Panc1 (cell line): ENCODE data around the gene MCM6. TPM values are rescaled to one million over a fixed set of nuclear protein-coding genes. Genes with fewer than 3 reads are reported as not detected.

ENCODE experiments used
- ATAC-seq: fragments of 200-7000 bp; cut with Tn5 transposase; 2 replicates; pipeline ENCODE4 v1.9.1; 2020; ENCODE audit warnings: mild to moderate bottlenecking, moderate library complexity
- BruUV-seq: library from RNA; stranded (reverse); fragments of 400-500 nt; replicated peaks from 2 replicates; lab custom pipeline; 2021; lab: Mats Ljungman, UMichigan
- CTCF ChIA-PET: fragments of 300-600 bp; sonication (Branson Sonifier 250); formaldehyde crosslinking; loops from one replicate; lab custom pipeline; 2022; ENCODE audit warnings: antibody characterized with exemption; lab: Charles Lee
- POLR2A ChIA-PET: fragments of 300-600 bp; sonication (Branson Sonifier 250); formaldehyde crosslinking; loops from one replicate; lab custom pipeline; 2022; ENCODE audit warnings: antibody characterized with exemption; lab: Charles Lee
- DNase-seq: peaks from one replicate; pipeline ENCODE4 v3.0.0-alpha.2; 2010; ENCODE audit warnings: low read depth, low spot score
- H3K27ac ChIP-seq: 2 replicates; pipeline ENCODE4 v1.5.1; 2011; ENCODE audit warnings: mild to moderate bottlenecking, low read length, inconsistent platforms
- H3K27me3 ChIP-seq: fragments of 200-500 bp; sonication (Bioruptor generic); 2 replicates; pipeline ENCODE4 v1.6.0; 2014; ENCODE audit warnings: low read length, inconsistent platforms; ENCODE audit not compliant: control insufficient read depth, insufficient read depth
- H3K36me3 ChIP-seq: fragments of 200-500 bp; sonication (Bioruptor generic); 2 replicates; pipeline ENCODE4 v1.5.1; 2014; ENCODE audit warnings: inconsistent platforms, mild to moderate bottlenecking, low read length, moderate library complexity; ENCODE audit not compliant: control insufficient read depth, insufficient read depth
- H3K4me1 ChIP-seq: 2 replicates; pipeline ENCODE4 v1.5.1; 2011; ENCODE audit warnings: inconsistent platforms, mild to moderate bottlenecking, low read length, moderate library complexity; ENCODE audit not compliant: control insufficient read depth, insufficient read depth
- H3K4me3 ChIP-seq, 2 experiments: 2 replicates each; pipeline ENCODE4 v1.5.1; 2011 to 2012; ENCODE audit warnings: low read depth in 2 of 2, low read length in 2 of 2, mild to moderate bottlenecking in 2 of 2, inconsistent platforms in 1 of 2, moderate library complexity in 1 of 2
- H3K9me3 ChIP-seq: fragments of 200-500 bp; sonication (Bioruptor generic); 2 replicates; pipeline ENCODE4 v1.5.1; 2014; ENCODE audit warnings: low read depth, mild to moderate bottlenecking, inconsistent platforms, low read length, moderate library complexity; ENCODE audit not compliant: control insufficient read depth, insufficient read depth
- CTCF ChIP-seq: fragments of 450-650 bp; IDR thresholded peaks from 2 replicates; pipeline ENCODE4 v1.5.1; 2017; ENCODE audit warnings: mild to moderate bottlenecking
- POLR2AphosphoS5 ChIP-seq: IDR thresholded peaks from 2 replicates; pipeline ENCODE4 v1.6.1; 2012; ENCODE audit warnings: mild to moderate bottlenecking, low read depth, low read length, moderate library complexity
- SIN3A ChIP-seq: IDR thresholded peaks from 2 replicates; pipeline ENCODE4 v1.6.1; 2012; ENCODE audit warnings: low read depth, mild to moderate bottlenecking, low read length, moderate library complexity, borderline replicate concordance; ENCODE audit not compliant: insufficient read depth
- TCF7L2 ChIP-seq: IDR thresholded peaks from 2 replicates; pipeline ENCODE4 v1.6.1; 2011; ENCODE audit warnings: mild to moderate bottlenecking, low read depth, low read length, inconsistent platforms
- in situ Hi-C: cut with HindIII; loops from 2 replicates; pipeline ENCODE4 v1.10.0; 2016; ENCODE audit warnings: low sequenced_read_pairs, low pct_unique_long_range_greater_than_20kb
- intact Hi-C: fragments of 100-400 bp; cut with micrococcal nuclease; formaldehyde crosslinking; loops from one replicate; pipeline ENCODE4 v1.10.0; 2022; ENCODE audit not compliant: unreplicated experiment
- total RNA-seq: library from RNA; stranded (reverse); gene quantifications from one replicate; pipeline ENCODE4 v1.2.1, GENCODE V29; 2021; ENCODE audit not compliant: unreplicated experiment
- TF ChIP-seq, protein P1 (sequence below), 2 experiments: IDR thresholded peaks; 2 replicates each; pipeline ENCODE4 v1.6.1; 2011 to 2012; ENCODE audit warnings: low read depth in 2 of 2, control low read depth in 1 of 2, low read length in 1 of 2, mild to moderate bottlenecking in 1 of 2, moderate library complexity in 1 of 2; ENCODE audit not compliant: insufficient read depth in 1 of 2

Gene MCM6
- total RNA-seq, 1 experiment from 2014 or later = 54.3 TPM

GRCh38 chr2:135916207-135916606 lies 40.0 kb upstream of the MCM6 start:
- Histone ChIP-seq H3K27me3 (no peaks in the 10 kb centered on the region), H3K4me3 (no peak overlapping the region), H3K27ac (no peak overlapping the region), H3K36me3 (peaks cover 22% of the 10 kb centered on the region), H3K4me1 (no peaks in the 10 kb centered on the region), H3K9me3 (no peaks in the 10 kb centered on the region)
- in situ Hi-C loops (no loop called here), intact Hi-C loops (loop anchor here (10.0 kb wide), 1 partner anchor 199 kb away; the partner anchor contains the start of gene CXCR4)
- ATAC-seq (no peak), DNase-seq (peak; percentile 13)
- no TSS peak for BruUV-seq
- ChIA-PET CTCF (no interaction called here), POLR2A (no interaction called here)
- TF ChIP-seq SIN3A (no peak), POLR2AphosphoS5 (no peak), CTCF (peak; percentile 58; the same call in 1 of the 2 replicates), TCF7L2 (no peak)
- TF ChIP-seq, protein P1, sequence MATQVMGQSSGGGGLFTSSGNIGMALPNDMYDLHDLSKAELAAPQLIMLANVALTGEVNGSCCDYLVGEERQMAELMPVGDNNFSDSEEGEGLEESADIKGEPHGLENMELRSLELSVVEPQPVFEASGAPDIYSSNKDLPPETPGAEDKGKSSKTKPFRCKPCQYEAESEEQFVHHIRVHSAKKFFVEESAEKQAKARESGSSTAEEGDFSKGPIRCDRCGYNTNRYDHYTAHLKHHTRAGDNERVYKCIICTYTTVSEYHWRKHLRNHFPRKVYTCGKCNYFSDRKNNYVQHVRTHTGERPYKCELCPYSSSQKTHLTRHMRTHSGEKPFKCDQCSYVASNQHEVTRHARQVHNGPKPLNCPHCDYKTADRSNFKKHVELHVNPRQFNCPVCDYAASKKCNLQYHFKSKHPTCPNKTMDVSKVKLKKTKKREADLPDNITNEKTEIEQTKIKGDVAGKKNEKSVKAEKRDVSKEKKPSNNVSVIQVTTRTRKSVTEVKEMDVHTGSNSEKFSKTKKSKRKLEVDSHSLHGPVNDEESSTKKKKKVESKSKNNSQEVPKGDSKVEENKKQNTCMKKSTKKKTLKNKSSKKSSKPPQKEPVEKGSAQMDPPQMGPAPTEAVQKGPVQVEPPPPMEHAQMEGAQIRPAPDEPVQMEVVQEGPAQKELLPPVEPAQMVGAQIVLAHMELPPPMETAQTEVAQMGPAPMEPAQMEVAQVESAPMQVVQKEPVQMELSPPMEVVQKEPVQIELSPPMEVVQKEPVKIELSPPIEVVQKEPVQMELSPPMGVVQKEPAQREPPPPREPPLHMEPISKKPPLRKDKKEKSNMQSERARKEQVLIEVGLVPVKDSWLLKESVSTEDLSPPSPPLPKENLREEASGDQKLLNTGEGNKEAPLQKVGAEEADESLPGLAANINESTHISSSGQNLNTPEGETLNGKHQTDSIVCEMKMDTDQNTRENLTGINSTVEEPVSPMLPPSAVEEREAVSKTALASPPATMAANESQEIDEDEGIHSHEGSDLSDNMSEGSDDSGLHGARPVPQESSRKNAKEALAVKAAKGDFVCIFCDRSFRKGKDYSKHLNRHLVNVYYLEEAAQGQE (IDR thresholded peaks at IDR 0.05; ENCODE audit: insufficient read depth in 1 of 2, low read depth in 2 of 2, low read length in 1 of 2) = no peak

- no peak for ATAC-seq
Observed at GRCh38 chr2:135914485-135914884, 38.2 kb upstream of the MCM6 start.

More at GRCh38 chr2:135914485-135914884, 38.2 kb upstream of the MCM6 start:
- Histone ChIP-seq H3K36me3 (peaks cover 29% of the 10 kb centered on the region), H3K4me3 (no peak overlapping the region), H3K9me3 (no peaks in the 10 kb centered on the region), H3K4me1 (no peaks in the 10 kb centered on the region), H3K27me3 (no peaks in the 10 kb centered on the region), H3K27ac (no peak overlapping the region)
- ChIA-PET POLR2A (no interaction called here), CTCF (interaction anchor here (1.0 kb wide), 1 partner anchor 466 kb away, joined by 4 read pairs; no protein-coding TSS in a partner anchor)
- no peak for DNase-seq
- intact Hi-C loops (loop anchor here (10.0 kb wide), 1 partner anchor 200 kb away; the partner anchor contains the start of gene CXCR4), in situ Hi-C loops (no loop called here)
- BruUV-seq = no TSS peak
- TF ChIP-seq, protein P1 (IDR thresholded peaks at IDR 0.05; ENCODE audit: insufficient read depth in 1 of 2, low read depth in 2 of 2, low read length in 1 of 2) = no peak
